ENCODE data around the gene OR1C1. TPM values are rescaled to one million over a fixed set of nuclear protein-coding genes. Genes with fewer than 3 reads are reported as not detected.
"Not testable (repeated sequence)": the region's sequence is repeated elsewhere in the genome, so short reads cannot be mapped to it uniquely, and the experiment has no call there.

Gene OR1C1, protein sequence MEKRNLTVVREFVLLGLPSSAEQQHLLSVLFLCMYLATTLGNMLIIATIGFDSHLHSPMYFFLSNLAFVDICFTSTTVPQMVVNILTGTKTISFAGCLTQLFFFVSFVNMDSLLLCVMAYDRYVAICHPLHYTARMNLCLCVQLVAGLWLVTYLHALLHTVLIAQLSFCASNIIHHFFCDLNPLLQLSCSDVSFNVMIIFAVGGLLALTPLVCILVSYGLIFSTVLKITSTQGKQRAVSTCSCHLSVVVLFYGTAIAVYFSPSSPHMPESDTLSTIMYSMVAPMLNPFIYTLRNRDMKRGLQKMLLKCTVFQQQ
- not detected for total RNA-seq

DNA sequence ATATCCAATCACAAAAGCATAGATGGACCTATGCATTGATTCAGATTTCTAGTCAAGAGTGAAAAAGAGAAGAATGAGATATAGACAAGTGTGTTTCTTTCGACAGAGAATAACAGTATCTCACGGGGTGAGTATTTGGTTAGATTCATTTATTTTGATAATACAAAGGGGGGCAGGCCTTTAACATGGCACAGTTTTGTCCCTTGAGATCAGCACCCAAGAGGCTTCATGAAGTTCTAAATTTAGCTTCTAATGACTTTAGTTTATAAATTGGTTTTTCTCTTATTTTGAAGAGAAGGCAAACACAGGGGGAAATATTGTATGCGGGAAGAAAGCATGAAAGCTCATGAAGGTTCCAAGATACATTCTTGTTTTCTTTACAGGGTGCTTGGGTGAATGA is at the start of gene OR1C1:
TSS of gene OR1C1 (minus strand) at position 101 of the 400 bp plus-strand sequence. CDS start 2,150 bp downstream, outside the sequence.
- no peaks in the 10 kb centered on the region for H3K36me3 Mint-ChIP-seq
- H3K27me3 Mint-ChIP-seq, result no peaks in the 10 kb centered on the region
- ATAC-seq, result no peak

DNA sequence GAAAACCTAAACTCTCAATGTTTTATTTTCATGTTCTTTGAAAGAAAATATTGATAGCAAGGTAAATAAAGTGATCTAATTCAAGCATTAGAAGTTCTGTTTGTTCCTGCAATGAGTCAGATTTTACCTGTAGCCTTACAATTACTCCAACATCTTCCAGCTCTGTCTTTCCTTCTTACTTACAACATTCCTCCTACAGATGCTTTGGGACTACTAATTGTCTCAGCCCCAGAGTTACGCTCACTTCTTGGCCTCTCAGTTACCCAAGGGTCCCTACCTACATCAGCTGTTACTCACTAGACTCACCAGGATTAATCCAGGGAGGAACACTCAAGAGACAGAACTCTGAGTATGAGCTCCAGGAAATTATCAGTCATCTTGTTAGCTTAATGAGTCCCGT is 37.2 kb upstream of the OR1C1 start:
- Mint-ChIP-seq H3K9me3 (ENCODE audit: low read depth) (peaks cover 2% of the 10 kb centered on the region), H3K27ac (no peak overlapping the region), H3K36me3 (no peaks in the 10 kb centered on the region), H3K4me1 (no peaks in the 10 kb centered on the region), H3K27me3 (no peaks in the 10 kb centered on the region), H3K4me3 (no peak overlapping the region)
- DNase-seq (no peak), ATAC-seq (no peak)
- CTCF ChIA-PET, result no interaction called here

More for the DNA sequence above, at the start of gene OR1C1:
- no peak for DNase-seq
- Mint-ChIP-seq H3K4me3 (no peak within 1 kb of the TSS), H3K4me1 (no peaks in the 10 kb centered on the region), H3K27ac (no peak within 1 kb of the TSS), H3K9me3 (ENCODE audit: low read depth) (no peaks in the 10 kb centered on the region)
- CTCF ChIA-PET, result no interaction called here

DNA sequence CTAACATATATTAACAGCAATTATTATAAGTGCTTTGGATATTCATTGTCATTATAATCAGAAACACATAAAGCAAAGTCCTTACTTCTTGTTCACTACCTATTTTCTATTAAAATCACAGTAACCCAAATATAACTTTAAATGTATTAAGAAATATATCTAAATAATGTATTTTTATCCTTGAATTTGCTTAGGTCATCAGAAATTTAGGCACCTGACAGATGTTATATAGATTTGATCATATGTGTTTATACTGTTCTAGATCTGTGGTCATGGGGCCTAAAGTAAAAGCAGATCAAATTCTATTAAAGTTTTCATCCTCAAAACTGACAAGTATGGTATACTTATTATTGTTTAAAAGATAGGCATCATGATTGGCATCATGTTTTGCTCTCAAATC is 9.2 kb upstream of the OR1C1 start:
- no peak overlapping the region for H3K4me3 Mint-ChIP-seq
- no peaks in the 10 kb centered on the region for H3K9me3 Mint-ChIP-seq (ENCODE audit: low read depth)
- DNase-seq (no peak), ATAC-seq (no peak)
- no peak overlapping the region for H3K27ac Mint-ChIP-seq
- no peaks in the 10 kb centered on the region for H3K36me3 Mint-ChIP-seq
- no peaks in the 10 kb centered on the region for H3K27me3 Mint-ChIP-seq
- H3K4me1 Mint-ChIP-seq, result no peaks in the 10 kb centered on the region
- CTCF ChIA-PET, result no interaction called here

DNA sequence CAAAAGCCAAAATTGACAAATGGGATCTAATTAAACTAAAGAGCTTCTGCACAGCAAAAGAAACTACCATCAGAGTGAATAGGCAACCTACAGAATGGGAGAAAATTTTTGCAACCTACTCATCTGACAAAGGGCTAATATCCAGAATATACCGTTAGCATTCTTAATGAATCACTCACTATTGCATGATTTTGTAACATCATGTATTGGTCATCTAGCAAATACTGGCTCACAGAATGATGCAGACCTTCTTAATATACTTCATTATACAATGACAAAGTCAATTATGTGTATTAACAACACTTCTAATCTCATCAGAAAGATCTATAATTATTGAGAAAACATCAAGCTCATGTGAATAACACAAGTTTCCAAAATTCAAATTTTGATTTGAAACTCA is 6.0 kb downstream of the OR1C1 start:
- H3K9me3 Mint-ChIP-seq (ENCODE audit: low read depth); ATAC-seq; H3K27ac Mint-ChIP-seq; H3K4me1 Mint-ChIP-seq; H3K27me3 Mint-ChIP-seq; H3K36me3 Mint-ChIP-seq; DNase-seq; H3K4me3 Mint-ChIP-seq; CTCF ChIA-PET: not testable (repeated sequence)

DNA sequence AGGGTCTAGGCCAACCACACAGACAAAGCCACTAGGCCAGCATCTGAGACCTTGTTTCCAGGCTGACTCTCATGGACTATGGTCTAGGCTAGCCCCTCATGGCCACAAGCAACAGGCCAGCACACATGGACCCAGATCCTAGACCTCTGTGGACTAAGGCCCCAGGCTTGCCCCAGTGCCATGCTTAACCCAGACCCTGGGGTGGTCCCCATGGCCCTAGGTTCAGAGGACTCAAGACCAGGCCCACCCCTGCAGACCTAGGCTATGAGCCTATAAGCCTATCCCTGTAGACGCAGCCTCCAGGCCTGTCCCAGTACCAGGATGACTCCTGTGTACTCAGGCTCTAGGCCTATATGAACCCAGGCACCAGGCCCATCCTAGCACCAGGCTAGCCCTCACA is 10.5 kb downstream of the OR1C1 start:
- no peak overlapping the region for H3K27ac Mint-ChIP-seq
- ATAC-seq, result no peak
- no peaks in the 10 kb centered on the region for H3K4me1 Mint-ChIP-seq
- DNase-seq, result no peak
- no peaks in the 10 kb centered on the region for H3K27me3 Mint-ChIP-seq
- H3K36me3 Mint-ChIP-seq, result no peaks in the 10 kb centered on the region
- H3K4me3 Mint-ChIP-seq, result no peak overlapping the region
- CTCF ChIA-PET, result no interaction called here
- H3K9me3 Mint-ChIP-seq (ENCODE audit: low read depth), result peaks cover 4% of the 10 kb centered on the region

DNA sequence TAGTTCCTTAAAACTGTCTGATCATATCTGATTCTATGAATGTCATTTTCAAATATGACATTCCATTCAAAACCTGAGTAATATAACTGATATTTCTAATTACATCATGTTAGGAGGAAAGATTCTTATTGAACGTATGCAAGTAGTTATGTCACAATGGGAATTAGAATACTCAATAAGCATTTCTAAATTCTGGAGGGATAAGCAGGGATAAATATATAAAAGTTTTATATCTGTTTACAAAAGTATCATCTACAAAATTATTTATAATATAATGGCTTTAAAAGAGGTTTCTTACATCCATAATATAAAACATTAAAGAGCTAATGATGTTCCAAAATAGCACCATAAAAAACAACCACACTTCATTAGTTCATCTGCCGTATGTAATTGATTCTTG is 12.3 kb downstream of the OR1C1 start, which contains the start of gene OR14A2:
TSS of gene OR14A2 (minus strand) at position 101 of the 400 bp plus-strand sequence.
- no peak within 1 kb of the TSS for H3K27ac Mint-ChIP-seq
- CTCF ChIA-PET, result no interaction called here
- no peak within 1 kb of the TSS for H3K4me3 Mint-ChIP-seq
- ATAC-seq (no peak), DNase-seq (no peak)
- H3K36me3 Mint-ChIP-seq, result no peaks in the 10 kb centered on the region
- H3K4me1 Mint-ChIP-seq, result no peaks in the 10 kb centered on the region
- H3K9me3 Mint-ChIP-seq (ENCODE audit: low read depth), result peaks cover 4% of the 10 kb centered on the region
- no peaks in the 10 kb centered on the region for H3K27me3 Mint-ChIP-seq

DNA sequence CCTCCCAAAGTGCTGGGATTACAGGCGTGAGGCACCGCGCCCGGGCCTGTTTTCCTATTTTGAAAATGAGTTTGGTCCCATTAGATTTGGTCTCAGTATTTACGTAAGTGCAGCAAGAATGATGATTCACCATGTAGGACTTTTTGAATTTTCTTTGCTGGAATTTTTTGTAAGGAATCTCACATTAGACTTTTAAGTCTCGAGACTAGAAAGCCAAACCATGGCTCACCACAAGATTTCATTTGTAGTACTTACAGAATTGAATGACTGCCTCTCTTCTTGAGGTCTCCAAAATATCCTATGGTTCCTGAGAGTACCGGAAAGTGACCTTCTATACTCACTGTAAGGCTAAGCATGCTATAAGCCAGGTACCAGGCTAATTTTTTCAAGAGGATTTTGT is 12.7 kb downstream of the OR1C1 start:
- ATAC-seq (no peak), DNase-seq (no peak)
- no peak overlapping the region for H3K27ac Mint-ChIP-seq
- H3K9me3 Mint-ChIP-seq (ENCODE audit: low read depth), result peaks cover 4% of the 10 kb centered on the region
- H3K36me3 Mint-ChIP-seq, result no peaks in the 10 kb centered on the region
- no peak overlapping the region for H3K4me3 Mint-ChIP-seq
- CTCF ChIA-PET, result no interaction called here
- no peaks in the 10 kb centered on the region for H3K27me3 Mint-ChIP-seq
- no peaks in the 10 kb centered on the region for H3K4me1 Mint-ChIP-seq

DNA sequence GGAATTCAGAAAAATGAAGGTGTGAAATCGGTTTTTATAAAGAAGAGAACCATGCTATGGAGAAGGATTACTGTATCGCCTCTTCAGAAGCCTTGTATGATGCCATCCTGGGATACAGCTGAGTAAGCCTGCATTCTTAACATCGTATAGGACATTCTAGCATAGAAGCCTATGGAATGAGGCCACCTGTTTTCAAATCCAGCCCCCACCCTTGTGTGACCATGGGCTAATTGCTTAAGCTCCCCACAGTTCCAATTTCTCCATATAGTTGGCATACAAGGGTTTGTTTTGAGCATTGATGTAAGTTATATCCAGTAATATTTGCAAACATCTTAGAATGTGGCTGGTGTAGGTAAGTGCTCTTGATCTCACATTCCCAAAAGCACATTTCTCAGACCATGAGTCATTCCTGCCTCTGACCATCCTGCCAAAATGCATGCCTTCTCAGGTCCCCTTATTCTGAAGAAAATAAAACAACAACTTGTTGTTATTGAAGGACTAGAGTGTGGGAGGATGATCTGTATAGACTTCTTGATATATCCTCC is 13.9 kb downstream of the OR1C1 start:
- Mint-ChIP-seq H3K4me1 (no peaks in the 10 kb centered on the region), H3K27me3 (no peaks in the 10 kb centered on the region), H3K27ac (no peak overlapping the region), H3K9me3 (ENCODE audit: low read depth) (peaks cover 4% of the 10 kb centered on the region), H3K36me3 (no peaks in the 10 kb centered on the region), H3K4me3 (no peak overlapping the region)
- no peak for ATAC-seq
- CTCF ChIA-PET, result no interaction called here
- DNase-seq, result no peak

DNA sequence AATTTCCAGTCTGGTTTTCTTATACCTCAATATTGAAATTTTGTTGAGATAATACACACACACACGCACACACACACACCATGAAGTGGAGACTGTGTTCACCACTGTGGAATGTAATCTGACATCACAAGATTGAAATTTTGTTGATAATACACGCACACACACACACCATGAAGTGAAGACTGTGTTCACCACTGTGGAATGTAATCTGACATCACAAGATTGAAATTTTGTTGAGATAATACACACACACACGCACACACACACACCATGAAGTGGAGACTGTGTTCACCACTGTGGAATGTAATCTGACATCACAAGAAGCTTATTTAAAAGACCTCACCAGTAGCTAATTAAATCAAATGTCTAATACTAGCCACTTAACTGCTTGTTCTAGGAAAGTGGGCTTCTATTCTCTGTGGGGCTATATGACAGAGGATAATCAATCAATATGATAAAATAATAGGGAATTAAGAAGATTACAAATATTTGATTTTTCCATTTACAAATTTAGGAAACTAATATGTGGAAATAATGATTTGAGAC is 18.1 kb downstream of the OR1C1 start:
- CTCF ChIA-PET; H3K27ac Mint-ChIP-seq; ATAC-seq; H3K27me3 Mint-ChIP-seq; H3K36me3 Mint-ChIP-seq; H3K4me1 Mint-ChIP-seq; H3K4me3 Mint-ChIP-seq; H3K9me3 Mint-ChIP-seq (ENCODE audit: low read depth); DNase-seq: not testable (repeated sequence)

DNA sequence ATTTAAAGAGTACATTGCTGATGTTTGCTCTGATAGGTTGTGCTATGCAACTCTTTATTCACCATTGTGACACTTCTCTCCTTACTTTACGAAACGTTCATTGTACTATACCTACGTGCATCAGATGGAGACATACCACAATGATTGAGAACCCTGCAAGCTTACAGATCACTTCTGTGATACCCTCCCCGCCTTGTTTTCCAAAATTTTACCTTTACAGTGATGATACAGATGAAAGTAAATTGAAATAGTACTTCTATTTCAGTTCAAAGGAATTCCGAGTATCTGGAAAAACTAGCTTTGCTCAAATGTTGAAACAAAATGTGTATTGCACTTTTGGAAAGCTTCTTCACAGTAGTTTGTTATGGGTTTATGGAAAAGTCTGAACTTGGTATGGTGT is 18.6 kb downstream of the OR1C1 start:
- Mint-ChIP-seq H3K9me3 (ENCODE audit: low read depth) (peaks cover 1% of the 10 kb centered on the region), H3K27me3 (no peaks in the 10 kb centered on the region), H3K36me3 (no peaks in the 10 kb centered on the region), H3K4me3 (no peak overlapping the region), H3K4me1 (no peaks in the 10 kb centered on the region), H3K27ac (no peak overlapping the region)
- DNase-seq (no peak), ATAC-seq (no peak)
- CTCF ChIA-PET, result no interaction called here

DNA sequence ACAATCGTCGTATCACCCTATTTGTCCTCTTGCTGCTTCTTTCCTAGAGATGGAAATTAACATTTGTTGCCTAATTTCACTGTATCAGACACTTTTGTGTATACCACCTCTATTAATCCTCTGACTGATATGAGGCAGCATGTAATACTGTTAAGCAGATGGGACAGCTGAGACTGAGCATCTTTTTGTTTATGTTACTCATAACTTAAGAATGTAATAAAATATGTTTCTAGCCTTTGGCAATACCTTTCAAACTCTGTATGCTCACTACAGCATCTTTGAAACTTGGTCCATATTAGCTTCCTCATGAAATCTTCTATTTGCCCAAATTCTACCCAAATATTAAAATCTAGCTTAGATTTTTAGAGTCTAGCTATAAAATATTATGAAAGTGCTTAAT is 19.6 kb downstream of the OR1C1 start:
- ATAC-seq, result no peak

DNA sequence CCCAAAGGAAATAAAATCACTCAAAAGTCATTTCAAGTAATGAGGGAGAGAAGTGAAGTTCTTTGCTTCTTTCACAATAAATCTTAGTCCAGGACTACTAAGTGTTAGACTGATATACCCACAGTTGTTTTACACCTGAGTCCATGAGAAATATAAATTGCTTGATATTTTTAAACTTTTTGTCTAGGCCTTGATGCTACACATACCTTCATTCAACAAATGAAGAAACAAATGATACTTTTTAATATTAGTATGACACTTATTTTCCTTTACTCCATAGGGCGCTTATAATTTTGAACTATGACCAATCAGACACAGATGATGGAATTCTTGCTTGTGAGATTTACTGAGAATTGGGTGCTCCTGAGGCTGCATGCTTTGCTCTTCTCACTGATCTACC is 22.0 kb downstream of the OR1C1 start, which contains the start of gene OR14K1:
TSS of gene OR14K1 (plus strand) at position 301 of the 400 bp plus-strand sequence. CDS start at position 301, 0 bp downstream.
- ATAC-seq, result no peak

More for the DNA sequence above, 19.6 kb downstream of the OR1C1 start:
- Mint-ChIP-seq H3K4me1 (no peaks in the 10 kb centered on the region), H3K9me3 (ENCODE audit: low read depth) (no peaks in the 10 kb centered on the region), H3K27ac (no peak overlapping the region), H3K36me3 (no peaks in the 10 kb centered on the region), H3K4me3 (no peak overlapping the region), H3K27me3 (no peaks in the 10 kb centered on the region)
- CTCF ChIA-PET, result no interaction called here
- DNase-seq, result no peak

DNA sequence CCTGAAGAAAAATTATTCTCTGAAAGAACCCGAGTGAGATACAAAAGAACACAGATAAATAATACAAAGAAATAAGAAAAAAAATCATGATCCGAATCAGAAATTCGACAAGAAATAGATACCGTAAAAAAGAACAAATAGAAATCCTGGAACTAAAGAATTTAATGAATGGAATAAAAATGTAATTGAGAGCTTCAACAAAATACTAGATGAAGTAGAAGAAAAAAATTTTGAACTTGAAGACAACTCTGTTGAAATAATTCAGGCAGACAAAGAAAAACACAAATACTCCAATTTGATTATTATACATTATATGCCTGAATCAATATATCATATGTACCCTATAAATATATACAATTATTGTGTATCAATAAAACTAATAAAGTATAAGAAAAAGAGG is 39.1 kb downstream of the OR1C1 start:
- no peaks in the 10 kb centered on the region for H3K36me3 Mint-ChIP-seq
- DNase-seq (no peak), ATAC-seq (no peak)
- H3K4me1 Mint-ChIP-seq, result no peaks in the 10 kb centered on the region
- H3K27me3 Mint-ChIP-seq, result no peaks in the 10 kb centered on the region
- no peak overlapping the region for H3K4me3 Mint-ChIP-seq
- H3K9me3 Mint-ChIP-seq (ENCODE audit: low read depth), result peaks cover 9% of the 10 kb centered on the region
- CTCF ChIA-PET, result no interaction called here
- H3K27ac Mint-ChIP-seq, result no peak overlapping the region

More for the DNA sequence above, 22.0 kb downstream of the OR1C1 start, which contains the start of gene OR14K1:
- DNase-seq, result no peak
- Mint-ChIP-seq H3K36me3 (no peaks in the 10 kb centered on the region), H3K9me3 (ENCODE audit: low read depth) (no peaks in the 10 kb centered on the region), H3K4me1 (no peaks in the 10 kb centered on the region), H3K27me3 (no peaks in the 10 kb centered on the region), H3K4me3 (no peak within 1 kb of the TSS), H3K27ac (no peak within 1 kb of the TSS)
- CTCF ChIA-PET, result no interaction called here

DNA sequence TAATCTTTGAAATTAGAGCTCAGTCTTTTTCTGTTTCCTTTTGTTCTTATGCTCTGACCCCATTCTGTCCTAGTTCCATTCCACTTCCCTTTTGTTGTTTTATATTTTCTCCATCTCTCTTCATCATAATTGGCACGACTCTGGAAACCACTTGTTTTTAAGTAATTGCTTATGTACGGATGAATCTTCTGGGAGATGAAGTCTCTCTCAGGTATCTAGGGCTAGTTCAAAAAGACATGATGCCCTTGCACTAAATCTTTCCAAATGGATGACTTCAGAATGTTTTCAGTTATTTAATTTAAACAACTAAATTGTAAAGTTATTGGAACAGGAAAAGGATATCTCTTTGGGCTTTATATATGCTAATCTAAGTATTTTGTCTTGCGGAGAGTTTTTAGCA is 43.8 kb downstream of the OR1C1 start, which contains the start of gene OR6F1:
TSS of gene OR6F1 (minus strand) at position 101 of the 400 bp plus-strand sequence. CDS start 3,891 bp downstream, outside the sequence.
- CTCF ChIA-PET, result no interaction called here
- Mint-ChIP-seq H3K4me3 (no peak within 1 kb of the TSS), H3K27ac (no peak within 1 kb of the TSS), H3K4me1 (no peaks in the 10 kb centered on the region), H3K36me3 (no peaks in the 10 kb centered on the region), H3K27me3 (no peaks in the 10 kb centered on the region), H3K9me3 (ENCODE audit: low read depth) (peaks cover 6% of the 10 kb centered on the region)
- ATAC-seq, result no peak
- no peak for DNase-seq

All from activated CD8-positive, alpha-beta memory T cell treated with anti-CD3 and anti-CD28 coated beads, Interleukin-2, amount 10 ng/mL, durations not matched to agents 7 days and 5 days (primary cell).